HG03439 (cell line): ENCODE results near the gene ALDH1A2.
"Not testable (repeated sequence)": the region's sequence is repeated elsewhere in the genome, so short reads cannot be mapped to it uniquely, and the experiment has no call there.

Experiments used
- ATAC-seq: cut with Tn5 transposase; IDR thresholded peaks from one replicate; pipeline ENCODE4 v1.9.1; 2021; ENCODE audit warnings: mild to moderate bottlenecking, moderate library complexity; ENCODE audit not compliant: unreplicated experiment

ALDH1A2 gene

GRCh38 chr15:58002338-58003126 lies 63.0 kb downstream of the ALDH1A2 start:
- no peak for ATAC-seq

- ATAC-seq, result not testable (repeated sequence)
Measured at GRCh38 chr15:57999699-58000098, 65.8 kb downstream of the ALDH1A2 start.

- no peak for ATAC-seq
Measured at GRCh38 chr15:57996561-57996960, 69.0 kb downstream of the ALDH1A2 start.

GRCh38 chr15:57994221-57995049 lies 71.1 kb downstream of the ALDH1A2 start:
- ATAC-seq, result no peak

- ATAC-seq, result no peak
Measured at GRCh38 chr15:57993409-57994145, 71.9 kb downstream of the ALDH1A2 start.

GRCh38 chr15:57992761-57993355 lies 72.7 kb downstream of the ALDH1A2 start:
- no peak for ATAC-seq

GRCh38 chr15:57973534-57973933 lies 92.0 kb downstream of the ALDH1A2 start:
- ATAC-seq, result no peak

- ATAC-seq, result no peak
Measured at GRCh38 chr15:57972864-57973263, 92.6 kb downstream of the ALDH1A2 start.

- ATAC-seq, result no peak
Measured at GRCh38 chr15:57969996-57970395, 95.5 kb downstream of the ALDH1A2 start.

- ATAC-seq, result no peak
Measured at GRCh38 chr15:57969355-57969754, 96.2 kb downstream of the ALDH1A2 start.

GRCh38 chr15:57962887-57963286 lies 102.6 kb downstream of the ALDH1A2 start:
- no peak for ATAC-seq

- ATAC-seq, result no peak
Measured at GRCh38 chr15:57961919-57962318, 103.6 kb downstream of the ALDH1A2 start.

GRCh38 chr15:57957113-57957512 lies 108.4 kb downstream of the ALDH1A2 start:
- ATAC-seq, result no peak

GRCh38 chr15:57953874-57954273 lies 111.6 kb downstream of the ALDH1A2 start:
- no peak for ATAC-seq

- no peak for ATAC-seq
Measured at GRCh38 chr15:57951328-57951932, 114.1 kb downstream of the ALDH1A2 start.

- ATAC-seq, result no peak
Measured at GRCh38 chr15:57950381-57950946, 115.0 kb downstream of the ALDH1A2 start.

- ATAC-seq, result no peak
Measured at GRCh38 chr15:57949374-57949943, 116.1 kb downstream of the ALDH1A2 start.

- ATAC-seq, result no peak
Measured at GRCh38 chr15:57948351-57949289, 116.9 kb downstream of the ALDH1A2 start.

- no peak for ATAC-seq
Measured at GRCh38 chr15:57947781-57948180, 117.7 kb downstream of the ALDH1A2 start.
